DMS79 (cell line): ENCODE measurements around the gene FOXL3.

Source experiments
- DNase-seq: peaks from one replicate; lab custom pipeline; 2025; lab: John Stamatoyannopoulos, UW

Gene FOXL3

GRCh38 chr7:266851-267840, 22.8 kb upstream of the FOXL3 start:
- DNase-seq, result peak; percentile 3

- no peak for DNase-seq
These were observed 21.0 kb upstream of the FOXL3 start for GRCh38 chr7:268991-269390.

- no peak for DNase-seq
These were observed 20.2 kb upstream of the FOXL3 start for GRCh38 chr7:269721-270120.

- DNase-seq, result no peak
These were observed 19.5 kb upstream of the FOXL3 start for GRCh38 chr7:270351-270983.

- DNase-seq, result no peak
These were observed 18.5 kb upstream of the FOXL3 start for GRCh38 chr7:271266-272107.

- no peak for DNase-seq
These were observed 17.8 kb upstream of the FOXL3 start for GRCh38 chr7:272108-272615.

- DNase-seq, result no peak
These were observed 17.3 kb upstream of the FOXL3 start for GRCh38 chr7:272631-273030.

- no peak for DNase-seq
These were observed 16.6 kb upstream of the FOXL3 start for GRCh38 chr7:273327-273726.

GRCh38 chr7:274266-274665, 15.7 kb upstream of the FOXL3 start:
- DNase-seq, result no peak

- no peak for DNase-seq
These were observed 13.6 kb upstream of the FOXL3 start for GRCh38 chr7:276230-276835.

- DNase-seq, result no peak
These were observed 12.7 kb upstream of the FOXL3 start for GRCh38 chr7:277228-277627.

GRCh38 chr7:278081-278480, 11.9 kb upstream of the FOXL3 start:
- no peak for DNase-seq

- no peak for DNase-seq
These were observed 10.1 kb upstream of the FOXL3 start for GRCh38 chr7:279821-280220.

GRCh38 chr7:280461-280860, 9.5 kb upstream of the FOXL3 start:
- no peak for DNase-seq

- DNase-seq, result no peak
These were observed 8.3 kb upstream of the FOXL3 start for GRCh38 chr7:281637-282036.

GRCh38 chr7:282621-283020, 7.3 kb upstream of the FOXL3 start:
- DNase-seq, result no peak

- DNase-seq, result no peak
These were observed 4.9 kb upstream of the FOXL3 start for GRCh38 chr7:284762-285722.

GRCh38 chr7:285731-286130, 4.2 kb upstream of the FOXL3 start:
- no peak for DNase-seq

- no peak for DNase-seq
These were observed 3.7 kb upstream of the FOXL3 start for GRCh38 chr7:286266-286665.

GRCh38 chr7:288671-289101, 1.3 kb upstream of the FOXL3 start:
- DNase-seq, result no peak
